Liver (tissue), 9 donors: ENCODE results near the gene CDC42BPB. TPM values are rescaled to one million over a fixed set of nuclear protein-coding genes. Genes with fewer than 3 reads are reported as not detected.

ENCODE experiments used
- DNase-seq: peaks from one replicate; pipeline ENCODE4 v3.0.0-alpha.2; 2017; ENCODE audit warnings: low spot score
- H3K27ac ChIP-seq, 2 donors: one replicate each; pipeline ENCODE4 v1.7.0; 2013; ENCODE audit warnings: inconsistent platforms in 2 of 2, low read length in 2 of 2, control low read depth in 1 of 2, low read depth in 1 of 2, mild to moderate bottlenecking in 1 of 2
- H3K27me3 ChIP-seq, 4 donors: one replicate each; pipeline versions ENCODE4 v1.6.1 to v1.7.0; 2013; ENCODE audit warnings: low read length in 3 of 4, inconsistent platforms in 1 of 4, mild to moderate bottlenecking in 1 of 4, moderate library complexity in 1 of 4; ENCODE audit not compliant: control insufficient read depth in 4 of 4, insufficient read depth in 4 of 4
- H3K36me3 ChIP-seq, 4 donors: one replicate each; pipeline versions ENCODE4 v1.6.1 to v1.7.0; 2013; ENCODE audit warnings: low read length in 3 of 4, mild to moderate bottlenecking in 3 of 4, low read depth in 1 of 4, moderate library complexity in 1 of 4; ENCODE audit not compliant: control insufficient read depth in 4 of 4, insufficient read depth in 3 of 4
- H3K4me1 ChIP-seq, 4 donors: one replicate each; pipeline versions ENCODE4 v1.6.1 to v1.7.0; 2013; ENCODE audit warnings: low read length in 3 of 4, mild to moderate bottlenecking in 3 of 4, moderate library complexity in 1 of 4; ENCODE audit not compliant: control insufficient read depth in 4 of 4, insufficient read depth in 4 of 4
- H3K4me3 ChIP-seq, 3 donors: one replicate each; pipeline versions ENCODE4 v1.6.1 to v1.7.0; 2013; ENCODE audit warnings: low read length in 3 of 3, control low read depth in 1 of 3, low read depth in 1 of 3, mild to moderate bottlenecking in 1 of 3
- H3K9ac ChIP-seq, 2 donors: one replicate each; pipeline ENCODE4 v1.7.0; 2013; ENCODE audit warnings: low read length in 2 of 2, mild to moderate bottlenecking in 2 of 2, moderate library complexity in 2 of 2, control low read depth in 1 of 2, low read depth in 1 of 2
- H3K9me3 ChIP-seq, 4 donors: one replicate each; pipeline versions ENCODE4 v1.6.1 to v1.7.0; 2013; ENCODE audit warnings: low read length in 3 of 4; ENCODE audit not compliant: control insufficient read depth in 4 of 4
- ATF3 ChIP-seq: IDR thresholded peaks from 2 replicates; pipeline ENCODE4 v1.6.1; 2016; ENCODE audit warnings: antibody characterized with exemption
- CTCF ChIP-seq: fragments of 150-350 bp; IDR thresholded peaks from 2 replicates; pipeline ENCODE4 v1.5.1; 2017; ENCODE audit warnings: improper control_type of control experiment, low read depth, low read length; ENCODE audit not compliant: missing input control
- EGR1 ChIP-seq, 2 donors: IDR thresholded peaks; 2 replicates each; pipeline ENCODE4 v1.6.1; 2016 to 2018; ENCODE audit warnings: antibody characterized with exemption in 2 of 2, low read depth in 2 of 2
- FOXA2 ChIP-seq: IDR thresholded peaks from 2 replicates; pipeline ENCODE4 v1.6.1; 2016; ENCODE audit warnings: antibody characterized with exemption
- GABPA ChIP-seq, 2 donors: IDR thresholded peaks in 1 of 2; conservative IDR thresholded peaks in 1 of 2; 2 replicates each; pipeline ENCODE4 v1.6.1; 2016; ENCODE audit warnings: antibody characterized with exemption in 2 of 2, mild to moderate bottlenecking in 1 of 2, moderate library complexity in 1 of 2
- HNF4A ChIP-seq, 2 donors: conservative IDR thresholded peaks; 2 replicates each; pipeline ENCODE4 v1.6.1; 2016; ENCODE audit warnings: antibody characterized with exemption in 2 of 2, mild to moderate bottlenecking in 2 of 2
- HNF4G ChIP-seq: IDR thresholded peaks from 2 replicates; pipeline ENCODE4 v1.6.1; 2016; ENCODE audit warnings: antibody characterized with exemption
- JUND ChIP-seq, 2 donors: IDR thresholded peaks; 2 replicates each; pipeline ENCODE4 v1.6.1; 2016; ENCODE audit warnings: antibody characterized with exemption in 2 of 2
- MAX ChIP-seq: IDR thresholded peaks from 2 replicates; pipeline ENCODE4 v1.6.1; 2016; ENCODE audit warnings: antibody characterized with exemption
- NR2F2 ChIP-seq: IDR thresholded peaks from 2 replicates; pipeline ENCODE4 v1.6.1; 2016; ENCODE audit warnings: antibody characterized with exemption
- RAD21 ChIP-seq, 2 donors: IDR thresholded peaks; 2 replicates each; pipeline ENCODE4 v1.6.1; 2016; ENCODE audit warnings: antibody characterized with exemption in 2 of 2, mild to moderate bottlenecking in 2 of 2
- REST ChIP-seq: IDR thresholded peaks from 2 replicates; pipeline ENCODE4 v1.6.1; 2016; ENCODE audit warnings: antibody characterized with exemption, mild to moderate bottlenecking
- RXRA ChIP-seq, 2 donors: IDR thresholded peaks; 2 replicates each; pipeline ENCODE4 v1.6.1; 2017 to 2018; ENCODE audit warnings: antibody characterized with exemption in 2 of 2, mild to moderate bottlenecking in 1 of 2
- SP1 ChIP-seq: IDR thresholded peaks from 2 replicates; pipeline ENCODE4 v1.6.1; 2018; ENCODE audit warnings: antibody characterized with exemption, mild to moderate bottlenecking
- TAF1 ChIP-seq: conservative IDR thresholded peaks from 2 replicates; pipeline ENCODE4 v1.6.1; 2016; ENCODE audit warnings: antibody characterized with exemption, mild to moderate bottlenecking
- YY1 ChIP-seq: IDR thresholded peaks from 2 replicates; pipeline ENCODE4 v1.6.1; 2016; ENCODE audit warnings: antibody characterized with exemption, mild to moderate bottlenecking
- WGBS: extraction: QIAGEN DNeasy Blood & Tissue Kit; methylation state at CpG from one replicate; pipeline ENCODE4 v1.1.7; 2013; 5-methylcytosine and 5-hydroxymethylcytosine counted together
- polyA plus RNA-seq, 2 donors: library from polyadenylated mRNA; stranded (reverse) in 1 of 2; unstranded in 1 of 2; fragments of 200-250 nt in 1 of 2; fragments of >200 nt in 1 of 2; fragmentation: Nextera tagmentation in 1 of 2; extraction: Ambion mirVana in 1 of 2; gene quantifications; one replicate each; pipeline versions ENCODE4 v1.2.1 to v1.2.3, GENCODE V29; 2013 to 2015
- total RNA-seq, 2 donors: library from RNA; depleted of rRNA; stranded (reverse); fragments of >200 nt; gene quantifications; one replicate each; pipeline ENCODE4 v1.2.3, GENCODE V29; 2014
- donor health status: healthy.
- donor health status: healthy.
- donor health status: healthy.
- donor health status: healthy.
- donor health status: healthy.

Gene CDC42BPB
- total and polyA plus RNA-seq, 4 donors: 4.1 to 78.7 (median 29.7) TPM

- Histone ChIP-seq H3K4me3 (no peak overlapping the region), H3K4me1 (no peaks in the 10 kb centered on the region), H3K27me3 (no peaks in the 10 kb centered on the region), H3K27ac (no peak overlapping the region), H3K9ac (no peak overlapping the region), H3K9me3 (no peaks in the 10 kb centered on the region), H3K36me3 (peaks cover 5 to 59% (median 28%) of the 10 kb centered on the region in 4 donors)
- no peak for TF ChIP-seq EGR1 (IDR thresholded peaks at IDR 0.05; ENCODE audit: low read depth in 2 of 2)
- DNase-seq: no peak
- WGBS: 78% methylated on average over 4 of the region's 4 CpGs
Observed at GRCh38 chr14:102994689-102995088, 62.7 kb downstream of the CDC42BPB start.

- no peak for DNase-seq
- peaks cover 0 to under 1% (median 0%) of the 10 kb centered on the region in 4 donors for H3K9me3 ChIP-seq
- no peak overlapping the region for H3K9ac ChIP-seq
- no peak for TF ChIP-seq REST
- no peak for TF ChIP-seq HNF4G
- no peak for TF ChIP-seq MAX
- no peak for TF ChIP-seq CTCF
- no peak for TF ChIP-seq JUND (IDR thresholded peaks at IDR 0.05)
- TF ChIP-seq RAD21 (IDR thresholded peaks at IDR 0.05): no peak
- no peak for TF ChIP-seq NR2F2
- H3K4me3 ChIP-seq: no peak overlapping the region
- peaks cover 5 to 59% (median 34%) of the 10 kb centered on the region in 4 donors for H3K36me3 ChIP-seq
- WGBS: 87% methylated on average over 3 of the region's 3 CpGs
- no peaks in the 10 kb centered on the region for H3K27me3 ChIP-seq
- H3K4me1 ChIP-seq: no peaks in the 10 kb centered on the region
- H3K27ac ChIP-seq: no peak overlapping the region
Observed at GRCh38 chr14:102993523-102993922, 63.8 kb downstream of the CDC42BPB start.

- DNase-seq: no peak
- Histone ChIP-seq H3K4me1 (no peaks in the 10 kb centered on the region), H3K27me3 (no peaks in the 10 kb centered on the region), H3K4me3 (no peak overlapping the region), H3K36me3 (peaks cover 5 to 55% (median 30%) of the 10 kb centered on the region in 4 donors), H3K27ac (no peak overlapping the region), H3K9ac (no peak overlapping the region), H3K9me3 (peaks cover 0 to 9% (median 2%) of the 10 kb centered on the region in 4 donors)
- WGBS: 93% methylated on average over 3 of the region's 3 CpGs
- no peak for TF ChIP-seq HNF4G
- TF ChIP-seq HNF4A (conservative IDR thresholded peaks at IDR 0.05): no peak
- TF ChIP-seq CTCF: no peak
- TF ChIP-seq GABPA (IDR thresholded peaks at IDR 0.05 in 1 of 2, conservative IDR thresholded peaks at IDR 0.05 in 1 of 2): no peak
- TF ChIP-seq NR2F2: no peak
- no peak for TF ChIP-seq ATF3
- TF ChIP-seq SP1: no peak
- no peak for TF ChIP-seq FOXA2
- TF ChIP-seq YY1: no peak
- no peak for TF ChIP-seq RXRA (IDR thresholded peaks at IDR 0.05)
- TF ChIP-seq REST: no peak
- no peak for TF ChIP-seq TAF1
- no peak for TF ChIP-seq RAD21 (IDR thresholded peaks at IDR 0.05)
- no peak for TF ChIP-seq EGR1 (IDR thresholded peaks at IDR 0.05; ENCODE audit: low read depth in 2 of 2)
Observed at GRCh38 chr14:102991376-102991775, 66.0 kb downstream of the CDC42BPB start.
